ENCODE data around the gene NUTM2F. TPM values are rescaled to one million over a fixed set of nuclear protein-coding genes. Genes with fewer than 3 reads are reported as not detected.
"Not testable (repeated sequence)": the region's sequence is repeated elsewhere in the genome, so short reads cannot be mapped to it uniquely, and the experiment has no call there.

NUTM2F gene
- total RNA-seq, 2 donors from 2014 or later = not detected

- ATAC-seq = no peak
- H3K27ac Mint-ChIP-seq = no peak overlapping the region
- no peaks in the 10 kb centered on the region for H3K27me3 Mint-ChIP-seq
- H3K9me3 ChIP-seq (ENCODE audit: control insufficient read depth, low read length, poor library complexity, severe bottlenecking) = no peaks in the 10 kb centered on the region
- peaks cover 4% of the 10 kb centered on the region for H3K36me3 Mint-ChIP-seq (ENCODE audit: low read depth)
- no peak overlapping the region for H3K4me3 Mint-ChIP-seq
- H3K4me1 Mint-ChIP-seq = no peaks in the 10 kb centered on the region
- no peak for DNase-seq
These were observed 27.8 kb downstream of the NUTM2F start for GRCh38 chr9:94300470-94301301.

DNA sequence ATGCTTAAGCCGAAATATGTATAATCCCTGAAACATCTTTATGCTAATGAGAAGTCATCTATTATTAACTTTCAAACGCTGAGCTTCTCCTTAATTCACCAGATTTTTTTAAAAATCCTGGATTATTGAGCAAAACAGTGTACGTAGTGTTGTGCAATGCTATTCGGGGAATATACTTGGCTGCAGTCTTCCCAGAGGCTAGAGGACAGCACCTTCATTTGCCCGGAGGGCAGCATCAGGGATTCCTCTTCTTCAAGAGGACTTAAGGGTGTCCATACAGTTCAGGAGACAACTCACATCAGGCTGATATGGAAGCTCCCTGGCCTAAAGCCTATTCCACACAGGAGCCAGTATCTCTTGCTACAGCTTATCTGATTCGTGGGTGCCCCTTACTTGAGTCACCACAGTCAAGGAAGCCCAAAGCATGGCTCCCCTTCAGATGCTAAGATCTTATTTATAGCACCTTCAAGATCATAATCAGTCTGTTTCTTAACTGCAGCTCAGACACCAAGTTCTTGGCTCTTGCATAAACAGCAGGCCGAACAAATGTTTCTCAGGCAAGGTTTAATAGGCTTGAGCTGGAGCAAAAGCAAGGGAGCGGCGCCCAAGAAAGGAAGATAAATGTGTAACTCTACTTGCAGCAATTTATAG, 29.4 kb downstream of the NUTM2F start:
- H3K9me3 ChIP-seq (ENCODE audit: control insufficient read depth, low read length, poor library complexity, severe bottlenecking) = no peaks in the 10 kb centered on the region
- Mint-ChIP-seq H3K27ac (no peak overlapping the region), H3K4me3 (no peak overlapping the region), H3K36me3 (ENCODE audit: low read depth) (peaks cover 4% of the 10 kb centered on the region), H3K4me1 (no peaks in the 10 kb centered on the region), H3K27me3 (no peaks in the 10 kb centered on the region)
- DNase-seq (no peak), ATAC-seq (no peak)

- ATAC-seq (no peak), DNase-seq (no peak)
- H3K36me3 Mint-ChIP-seq (ENCODE audit: low read depth) = peaks cover 11% of the 10 kb centered on the region
- no peaks in the 10 kb centered on the region for H3K27me3 Mint-ChIP-seq
- H3K4me3 Mint-ChIP-seq = no peak overlapping the region
- H3K9me3 ChIP-seq (ENCODE audit: control insufficient read depth, low read length, poor library complexity, severe bottlenecking) = no peaks in the 10 kb centered on the region
- H3K4me1 Mint-ChIP-seq = peaks cover 4% of the 10 kb centered on the region
- no peak overlapping the region for H3K27ac Mint-ChIP-seq
These were observed 38.8 kb downstream of the NUTM2F start for GRCh38 chr9:94289691-94290090.

- Mint-ChIP-seq H3K27me3 (no peaks in the 10 kb centered on the region), H3K36me3 (ENCODE audit: low read depth) (peaks cover 8% of the 10 kb centered on the region), H3K4me1 (peaks cover 4% of the 10 kb centered on the region), H3K27ac (no peak overlapping the region), H3K4me3 (no peak overlapping the region)
- no peaks in the 10 kb centered on the region for H3K9me3 ChIP-seq (ENCODE audit: control insufficient read depth, low read length, poor library complexity, severe bottlenecking)
- DNase-seq (no peak), ATAC-seq (no peak)
These were observed 40.4 kb downstream of the NUTM2F start for GRCh38 chr9:94287877-94288513.

DNA sequence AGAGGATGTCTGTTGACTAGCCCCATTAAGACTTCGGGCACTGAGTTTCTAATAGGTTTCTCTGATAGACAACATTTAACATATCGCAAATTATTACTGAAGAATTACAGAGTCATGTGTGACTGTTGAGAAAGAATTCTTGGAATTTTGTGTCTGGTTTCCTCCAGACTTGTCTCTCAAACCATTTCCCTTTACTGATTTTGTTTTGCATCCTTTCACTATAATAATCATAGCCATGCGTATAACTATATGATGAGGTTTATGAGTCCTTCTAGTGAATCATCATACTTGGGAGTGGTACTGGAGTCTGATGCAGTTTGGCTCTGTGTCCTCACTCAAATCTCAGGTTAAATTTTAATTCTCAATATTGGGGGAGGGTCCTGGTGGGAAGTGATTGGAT, 42.3 kb downstream of the NUTM2F start:
- DNase-seq = no peak
- Mint-ChIP-seq H3K4me1 (peaks cover 9% of the 10 kb centered on the region), H3K27ac (no peak overlapping the region), H3K4me3 (no peak overlapping the region), H3K36me3 (ENCODE audit: low read depth) (peaks cover 13% of the 10 kb centered on the region), H3K27me3 (no peaks in the 10 kb centered on the region)
- no peak for ATAC-seq
- no peaks in the 10 kb centered on the region for H3K9me3 ChIP-seq (ENCODE audit: control insufficient read depth, low read length, poor library complexity, severe bottlenecking)

GRCh38 chr9:94281101-94281500, 47.3 kb downstream of the NUTM2F start:
- Mint-ChIP-seq H3K27me3 (no peaks in the 10 kb centered on the region), H3K4me3 (no peak overlapping the region), H3K4me1 (peaks cover 9% of the 10 kb centered on the region), H3K36me3 (ENCODE audit: low read depth) (peaks cover 18% of the 10 kb centered on the region), H3K27ac (no peak overlapping the region)
- no peaks in the 10 kb centered on the region for H3K9me3 ChIP-seq (ENCODE audit: control insufficient read depth, low read length, poor library complexity, severe bottlenecking)
- no peak for ATAC-seq
- DNase-seq = no peak

- peaks cover 10% of the 10 kb centered on the region for H3K4me1 Mint-ChIP-seq
- ATAC-seq = no peak
- no peaks in the 10 kb centered on the region for H3K9me3 ChIP-seq (ENCODE audit: control insufficient read depth, low read length, poor library complexity, severe bottlenecking)
- peaks cover 19% of the 10 kb centered on the region for H3K36me3 Mint-ChIP-seq (ENCODE audit: low read depth)
- H3K27me3 Mint-ChIP-seq = no peaks in the 10 kb centered on the region
- no peak overlapping the region for H3K4me3 Mint-ChIP-seq
- H3K27ac Mint-ChIP-seq = no peak overlapping the region
- DNase-seq = no peak
These were observed 47.9 kb downstream of the NUTM2F start for GRCh38 chr9:94280409-94280989.

- ATAC-seq (no peak), DNase-seq (no peak)
- H3K27me3 Mint-ChIP-seq = no peaks in the 10 kb centered on the region
- H3K4me3 Mint-ChIP-seq = no peak overlapping the region
- peaks cover 19% of the 10 kb centered on the region for H3K36me3 Mint-ChIP-seq (ENCODE audit: low read depth)
- peaks cover 14% of the 10 kb centered on the region for H3K4me1 Mint-ChIP-seq
- no peak overlapping the region for H3K27ac Mint-ChIP-seq
- no peaks in the 10 kb centered on the region for H3K9me3 ChIP-seq (ENCODE audit: control insufficient read depth, low read length, poor library complexity, severe bottlenecking)
These were observed 50.4 kb downstream of the NUTM2F start for GRCh38 chr9:94277885-94278536.

DNA sequence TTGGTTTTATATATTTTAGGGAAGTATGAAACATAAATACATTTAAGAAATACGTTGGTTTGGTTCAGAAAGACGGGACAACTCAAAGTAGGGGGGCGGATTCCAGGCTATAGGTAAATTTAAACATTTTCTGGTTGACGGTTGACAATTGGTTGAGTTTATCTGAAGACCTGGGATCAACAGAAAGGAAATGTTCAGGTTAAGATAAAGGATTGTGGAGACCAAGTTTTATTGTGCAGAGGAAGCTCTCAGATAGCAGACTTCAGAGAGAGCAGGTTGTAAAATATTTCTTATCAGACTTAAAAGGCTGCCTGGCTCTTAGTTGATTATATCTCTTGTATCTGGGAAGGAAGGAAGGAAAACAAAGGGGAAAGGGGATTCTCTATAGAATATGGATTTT, 51.4 kb downstream of the NUTM2F start:
- not testable (repeated sequence) for DNase-seq; H3K9me3 ChIP-seq (ENCODE audit: control insufficient read depth, low read length, poor library complexity, severe bottlenecking); H3K4me3 Mint-ChIP-seq; H3K27me3 Mint-ChIP-seq; ATAC-seq; H3K27ac Mint-ChIP-seq
- peaks cover 16% of the 10 kb centered on the region for H3K4me1 Mint-ChIP-seq
- peaks cover 19% of the 10 kb centered on the region for H3K36me3 Mint-ChIP-seq (ENCODE audit: low read depth)

- Mint-ChIP-seq H3K27ac (no peak overlapping the region), H3K36me3 (ENCODE audit: low read depth) (no peaks in the 10 kb centered on the region), H3K4me1 (peaks cover 11% of the 10 kb centered on the region), H3K27me3 (no peaks in the 10 kb centered on the region), H3K4me3 (no peak overlapping the region)
- DNase-seq = no peak
- ATAC-seq = no peak
- H3K9me3 ChIP-seq (ENCODE audit: control insufficient read depth, low read length, poor library complexity, severe bottlenecking) = no peaks in the 10 kb centered on the region
These were observed 58.4 kb downstream of the NUTM2F start for GRCh38 chr9:94270009-94270408.

DNA sequence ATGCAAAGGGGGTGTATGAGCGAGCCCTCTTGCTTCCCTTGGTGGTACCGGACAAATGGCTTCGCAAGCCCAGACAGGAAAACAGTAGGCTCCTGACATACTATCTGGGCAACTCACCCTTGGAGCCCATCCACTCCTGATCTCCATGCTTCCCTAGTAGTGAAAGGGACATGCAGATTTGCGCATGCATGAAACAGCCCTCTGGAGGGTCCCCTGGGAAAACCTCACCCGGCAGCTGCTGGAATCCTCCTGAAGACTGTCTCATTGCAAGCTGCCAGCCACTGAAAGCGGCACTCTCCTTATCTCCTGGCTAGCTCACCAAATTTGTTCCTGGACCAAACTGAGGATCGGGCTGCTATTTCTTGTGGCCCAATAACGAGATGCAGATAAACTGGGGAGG, 59.2 kb downstream of the NUTM2F start:
- DNase-seq (no peak), ATAC-seq (no peak)
- Mint-ChIP-seq H3K36me3 (ENCODE audit: low read depth) (peaks cover 2% of the 10 kb centered on the region), H3K4me1 (peaks cover 8% of the 10 kb centered on the region), H3K4me3 (no peak overlapping the region), H3K27ac (no peak overlapping the region), H3K27me3 (no peaks in the 10 kb centered on the region)
- no peaks in the 10 kb centered on the region for H3K9me3 ChIP-seq (ENCODE audit: control insufficient read depth, low read length, poor library complexity, severe bottlenecking)
